Epithelial cell of proximal tubule (primary cell): Measurements from ENCODE around the gene PTGFR. TPM values are rescaled to one million over a fixed set of nuclear protein-coding genes. Genes with fewer than 3 reads are reported as not detected.

Experiments
- DNase-seq: peaks from one replicate; pipeline ENCODE4 v3.0.0-alpha.2; 2011; ENCODE audit warnings: low read depth
- H3K4me3 ChIP-seq: 2 replicates; pipeline ENCODE4 v1.5.1; 2011; ENCODE audit warnings: low read depth, mild to moderate bottlenecking, low read length
- total RNA-seq: library from RNA; depleted of rRNA; stranded (reverse); fragments of >200 nt; gene quantifications from 2 replicates; pipeline ENCODE4 v1.2.3, GENCODE V29; 2015
- TF ChIP-seq, protein P1 (sequence below): conservative IDR thresholded peaks from 2 replicates; pipeline ENCODE4 v1.5.1; 2012; ENCODE audit warnings: low read depth, mild to moderate bottlenecking, low read length

PTGFR gene
- total RNA-seq, 1 donor from 2014 or later: 1.3 TPM

DNA sequence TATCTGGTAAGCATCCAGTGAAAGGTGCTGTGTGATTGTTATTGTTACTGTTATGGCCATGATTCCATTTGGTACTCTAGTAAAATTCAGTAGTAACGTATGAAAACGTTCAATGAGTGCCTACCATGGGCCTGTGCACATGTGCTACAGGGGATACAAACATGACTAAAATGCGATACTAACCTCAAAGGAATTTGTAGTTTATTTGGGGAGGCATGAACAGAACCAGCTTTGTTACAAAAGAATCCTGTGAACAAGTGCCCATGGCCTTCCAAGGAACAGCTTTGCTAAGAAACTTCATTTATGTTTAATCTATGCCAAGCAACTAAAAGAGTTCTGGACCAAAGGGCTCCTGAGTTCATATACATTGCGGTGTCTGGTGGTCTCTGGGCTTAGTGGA lies 28.7 kb downstream of the PTGFR start:
- DNase-seq: no peak
- no peak overlapping the region for H3K4me3 ChIP-seq
- TF ChIP-seq, protein P1, sequence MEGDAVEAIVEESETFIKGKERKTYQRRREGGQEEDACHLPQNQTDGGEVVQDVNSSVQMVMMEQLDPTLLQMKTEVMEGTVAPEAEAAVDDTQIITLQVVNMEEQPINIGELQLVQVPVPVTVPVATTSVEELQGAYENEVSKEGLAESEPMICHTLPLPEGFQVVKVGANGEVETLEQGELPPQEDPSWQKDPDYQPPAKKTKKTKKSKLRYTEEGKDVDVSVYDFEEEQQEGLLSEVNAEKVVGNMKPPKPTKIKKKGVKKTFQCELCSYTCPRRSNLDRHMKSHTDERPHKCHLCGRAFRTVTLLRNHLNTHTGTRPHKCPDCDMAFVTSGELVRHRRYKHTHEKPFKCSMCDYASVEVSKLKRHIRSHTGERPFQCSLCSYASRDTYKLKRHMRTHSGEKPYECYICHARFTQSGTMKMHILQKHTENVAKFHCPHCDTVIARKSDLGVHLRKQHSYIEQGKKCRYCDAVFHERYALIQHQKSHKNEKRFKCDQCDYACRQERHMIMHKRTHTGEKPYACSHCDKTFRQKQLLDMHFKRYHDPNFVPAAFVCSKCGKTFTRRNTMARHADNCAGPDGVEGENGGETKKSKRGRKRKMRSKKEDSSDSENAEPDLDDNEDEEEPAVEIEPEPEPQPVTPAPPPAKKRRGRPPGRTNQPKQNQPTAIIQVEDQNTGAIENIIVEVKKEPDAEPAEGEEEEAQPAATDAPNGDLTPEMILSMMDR: no peak

GRCh38 chr1:78520216-78520615 lies 29.4 kb downstream of the PTGFR start:
- no peak overlapping the region for H3K4me3 ChIP-seq
- DNase-seq: no peak
- TF ChIP-seq, protein P1: no peak

DNA sequence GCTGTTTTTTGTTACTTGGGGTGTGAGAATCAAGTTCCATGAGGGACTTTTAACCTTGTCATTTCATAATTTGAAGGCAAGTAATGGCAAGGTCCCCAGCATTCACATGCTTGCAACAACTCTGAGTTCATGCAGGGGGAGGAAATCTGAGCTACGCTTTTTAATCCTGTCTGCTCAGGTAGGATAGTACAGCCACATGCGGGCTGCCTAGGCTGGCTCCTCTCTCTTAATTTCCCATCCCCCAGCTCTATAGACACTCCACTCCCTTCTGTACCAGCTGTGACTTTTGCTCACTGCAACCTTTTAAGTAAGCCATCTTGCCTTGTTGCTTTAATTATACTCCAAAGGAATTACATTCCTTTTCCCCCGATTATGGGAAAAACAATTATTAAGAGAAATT lies 30.1 kb downstream of the PTGFR start:
- no peak for DNase-seq
- no peak overlapping the region for H3K4me3 ChIP-seq
- TF ChIP-seq, protein P1: no peak

DNA sequence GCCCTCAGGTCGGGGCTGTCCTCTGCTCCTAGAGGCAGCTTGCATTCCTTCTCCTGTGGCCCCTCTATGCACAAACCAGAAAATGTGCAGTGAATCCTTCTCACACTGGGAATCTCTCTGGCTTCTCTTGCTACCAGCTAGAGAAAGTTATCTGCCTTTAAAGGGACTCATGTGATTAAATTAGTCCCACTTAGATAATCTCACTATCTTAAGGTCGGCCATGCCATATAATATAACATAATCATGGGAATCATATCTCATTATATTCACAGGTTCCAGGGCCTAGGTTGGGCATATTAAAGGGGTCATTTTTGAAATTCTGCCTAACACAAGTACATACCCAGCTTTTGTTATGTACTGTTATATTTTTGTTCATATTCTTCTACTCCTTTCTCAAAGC lies 31.4 kb downstream of the PTGFR start:
- DNase-seq: no peak
- no peak overlapping the region for H3K4me3 ChIP-seq
- TF ChIP-seq, protein P1: no peak

DNA sequence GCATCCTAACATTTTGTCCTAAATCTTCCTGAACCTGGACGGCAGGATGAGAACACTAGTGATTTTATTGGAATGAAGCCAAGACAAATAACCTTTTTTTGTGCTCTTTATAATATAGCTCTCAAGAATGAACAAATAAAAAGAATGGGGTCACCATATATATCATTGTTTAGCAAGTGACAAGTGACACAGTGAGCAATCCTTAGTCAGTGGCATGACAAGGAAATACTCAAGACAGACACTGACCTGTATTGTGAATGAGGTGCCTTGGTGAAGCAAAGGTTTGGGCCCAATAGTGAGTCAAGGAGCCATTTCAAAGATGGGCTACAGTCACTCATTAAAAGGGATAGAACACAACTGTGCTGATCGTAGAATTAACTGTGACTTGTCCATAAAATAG lies 35.7 kb downstream of the PTGFR start:
- TF ChIP-seq, protein P1: no peak

DNA sequence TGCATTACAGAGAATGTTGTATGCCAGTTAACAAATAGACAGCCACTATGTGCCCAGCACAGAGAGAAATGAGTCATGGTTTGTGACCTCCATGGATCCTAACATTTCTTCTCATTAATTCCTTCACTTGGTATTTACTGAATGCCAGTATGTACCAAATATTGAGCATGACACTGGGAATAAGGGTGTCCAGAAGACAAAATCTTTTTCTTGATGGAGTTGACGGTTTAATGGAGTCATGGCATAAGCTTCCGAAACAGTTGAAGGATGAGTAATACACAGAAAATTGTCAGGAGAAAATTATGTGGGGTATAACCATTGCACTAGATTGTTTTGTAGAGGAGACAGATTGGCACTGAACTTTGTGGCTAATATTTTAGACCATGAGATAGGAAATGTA lies 36.9 kb downstream of the PTGFR start:
- TF ChIP-seq, protein P1: no peak
- H3K4me3 ChIP-seq: no peak overlapping the region
- DNase-seq: no peak

More for the DNA sequence above, 35.7 kb downstream of the PTGFR start:
- no peak overlapping the region for H3K4me3 ChIP-seq
- DNase-seq: no peak

GRCh38 chr1:78533527-78533926 lies 42.8 kb downstream of the PTGFR start:
- DNase-seq: no peak
- TF ChIP-seq, protein P1: no peak
- H3K4me3 ChIP-seq: no peak overlapping the region
